ENCODE data around the gene YWHAE.

GRCh38 chr17:1402262-1402586 is 2.2 kb upstream of the YWHAE start:
- TF ChIP-seq CTCF (IDR thresholded peaks at IDR 0.05; ENCODE audit: insufficient read depth, low read length, poor library complexity, severe bottlenecking), result no peak
- TF ChIP-seq EZH2phosphoT487 (conservative IDR thresholded peaks at IDR 0.05; ENCODE audit: low read length), result no peak
